H9 (cell line): ENCODE results near the gene MAPT. TPM values are rescaled to one million over a fixed set of nuclear protein-coding genes. Genes with fewer than 3 reads are reported as not detected.

Experiments
- DNase-seq: peaks from one replicate; pipeline ENCODE4 v3.0.0-alpha.2; 2017
- H2AFZ ChIP-seq: one replicate; pipeline ENCODE4 v1.6.1; 2013; ENCODE audit warnings: mild to moderate bottlenecking, low read length, control low read depth, moderate library complexity
- H2AK5ac ChIP-seq: 2 replicates; pipeline ENCODE4 v1.6.1; 2013; ENCODE audit warnings: low read length, control low read depth, mixed read lengths; ENCODE audit not compliant: insufficient read length
- H2BK120ac ChIP-seq: one replicate; pipeline ENCODE4 v1.6.1; 2013; ENCODE audit warnings: low read depth, mild to moderate bottlenecking, low read length, control low read depth, inconsistent platforms; ENCODE audit not compliant: poor library complexity, severe bottlenecking
- H2BK12ac ChIP-seq: 2 replicates; pipeline ENCODE4 v1.6.1; 2013; ENCODE audit warnings: low read length, control low read depth, mixed read lengths, low read depth; ENCODE audit not compliant: insufficient read length
- H2BK15ac ChIP-seq: 2 replicates; pipeline ENCODE4 v1.6.1; 2013; ENCODE audit warnings: low read depth, low read length, control low read depth
- H2BK20ac ChIP-seq: one replicate; pipeline ENCODE4 v1.6.1; 2013; ENCODE audit warnings: low read depth, mild to moderate bottlenecking, low read length, control low read depth, inconsistent platforms; ENCODE audit not compliant: poor library complexity, severe bottlenecking
- H2BK5ac ChIP-seq: 2 replicates; pipeline ENCODE4 v1.6.1; 2013; ENCODE audit warnings: low read length, control low read depth, mixed read lengths; ENCODE audit not compliant: insufficient read length
- H3K14ac ChIP-seq: 2 replicates; pipeline ENCODE4 v1.6.1; 2013; ENCODE audit warnings: low read length, control low read depth; ENCODE audit not compliant: insufficient read depth
- H3K18ac ChIP-seq: 2 replicates; pipeline ENCODE4 v1.6.1; 2013; ENCODE audit warnings: low read depth, mild to moderate bottlenecking, mixed read lengths, low read length, control low read depth; ENCODE audit not compliant: insufficient read length
- H3K23ac ChIP-seq: 2 replicates; pipeline ENCODE4 v1.6.1; 2013; ENCODE audit warnings: low read length, control low read depth, mixed read lengths, low read depth; ENCODE audit not compliant: insufficient read length
- H3K23me2 ChIP-seq: 2 replicates; pipeline ENCODE4 v1.6.1; 2013; ENCODE audit warnings: low read depth, mild to moderate bottlenecking, mixed read lengths, low read length, control low read depth; ENCODE audit not compliant: insufficient read length, poor library complexity, severe bottlenecking
- H3K27ac ChIP-seq: 2 replicates; pipeline ENCODE4 v1.5.1; 2013; ENCODE audit warnings: low read length, control low read depth, mixed read lengths, low read depth; ENCODE audit not compliant: insufficient read length
- H3K27me3 ChIP-seq: 2 replicates; pipeline ENCODE4 v1.6.1; 2013; ENCODE audit warnings: low read length, control low read depth, inconsistent platforms; ENCODE audit not compliant: insufficient read depth
- H3K4ac ChIP-seq: 2 replicates; pipeline ENCODE4 v1.6.1; 2013; ENCODE audit warnings: low read depth, mild to moderate bottlenecking, control low read depth, inconsistent platforms, low read length, moderate library complexity
- H3K4me1 ChIP-seq: 2 replicates; pipeline ENCODE4 v1.6.1; 2013; ENCODE audit warnings: low read length, control low read depth, inconsistent platforms; ENCODE audit not compliant: insufficient read depth
- H3K4me2 ChIP-seq: 2 replicates; pipeline ENCODE4 v1.6.1; 2013; ENCODE audit warnings: low read length, control low read depth, mixed read lengths; ENCODE audit not compliant: insufficient read length, insufficient read depth
- H3K56ac ChIP-seq: 2 replicates; pipeline ENCODE4 v1.6.1; 2013; ENCODE audit warnings: low read depth, mild to moderate bottlenecking, mixed read lengths, low read length, control low read depth; ENCODE audit not compliant: insufficient read length
- H3K79me1 ChIP-seq: 2 replicates; pipeline ENCODE4 v1.6.1; 2013; ENCODE audit warnings: low read depth, mild to moderate bottlenecking, moderate library complexity, low read length, control low read depth, inconsistent platforms; ENCODE audit not compliant: insufficient read depth, poor library complexity, severe bottlenecking
- H3K79me2 ChIP-seq: 2 replicates; pipeline ENCODE4 v1.6.1; 2013; ENCODE audit warnings: low read length, control low read depth, inconsistent platforms; ENCODE audit not compliant: insufficient read depth
- H3K9ac ChIP-seq: 2 replicates; pipeline ENCODE4 v1.6.1; 2013; ENCODE audit warnings: low read length, control low read depth, mixed read lengths; ENCODE audit not compliant: insufficient read length; ENCODE audit errors: extremely low read depth
- H3K9me3 ChIP-seq: one replicate; pipeline ENCODE4 v1.6.1; 2013; ENCODE audit warnings: low read depth, low read length, inconsistent platforms; ENCODE audit not compliant: control insufficient read depth
- H3T11ph ChIP-seq: one replicate; pipeline ENCODE4 v1.6.1; 2013; ENCODE audit warnings: mild to moderate bottlenecking, low read length, control low read depth, inconsistent platforms
- H4K20me1 ChIP-seq: one replicate; pipeline ENCODE4 v1.6.1; 2013; ENCODE audit not compliant: control insufficient read depth, insufficient read length, insufficient read depth
- H4K5ac ChIP-seq: 2 replicates; pipeline ENCODE4 v1.6.1; 2013; ENCODE audit warnings: low read depth, mild to moderate bottlenecking, mixed read lengths, low read length, control low read depth; ENCODE audit not compliant: insufficient read length
- H4K8ac ChIP-seq: replicated peaks from 2 replicates; pipeline ENCODE4 v1.6.1; 2013; ENCODE audit warnings: low read length, control low read depth, mixed read lengths, low read depth; ENCODE audit not compliant: insufficient read length
- H4K91ac ChIP-seq: 2 replicates; pipeline ENCODE4 v1.6.1; 2013; ENCODE audit warnings: low read depth, mild to moderate bottlenecking, moderate library complexity, mixed read lengths, low read length, control low read depth; ENCODE audit not compliant: insufficient read length
- H3K27ac Mint-ChIP-seq, 3 experiments: 2 replicates in 2 of 3; 3 replicates in 1 of 3; pipeline ENCODE4 v1.8.0; 2020 to 2021; ENCODE audit warnings: mixed read lengths in 3 of 3, mild to moderate bottlenecking in 1 of 3, moderate library complexity in 1 of 3
- H3K27me3 Mint-ChIP-seq: 2 replicates; pipeline ENCODE4 v1.8.0; 2021; ENCODE audit warnings: low read depth, mild to moderate bottlenecking, moderate library complexity, mixed read lengths
- H3K36me3 Mint-ChIP-seq, 3 experiments: 2 replicates in 2 of 3; 3 replicates in 1 of 3; pipeline ENCODE4 v1.8.0; 2020 to 2021; ENCODE audit warnings: low read depth in 3 of 3, mixed read lengths in 3 of 3; ENCODE audit not compliant: insufficient read depth in 1 of 3
- H3K4me1 Mint-ChIP-seq, 2 experiments: 2 replicates each; pipeline ENCODE4 v1.8.0; 2020; ENCODE audit warnings: mixed read lengths in 2 of 2
- H3K4me3 Mint-ChIP-seq, 2 experiments: 2 replicates in 1 of 2; 3 replicates in 1 of 2; pipeline ENCODE4 v1.8.0; 2020 to 2021; ENCODE audit warnings: mild to moderate bottlenecking in 2 of 2, mixed read lengths in 2 of 2, moderate library complexity in 1 of 2
- H3K9me3 Mint-ChIP-seq, 2 experiments: 2 replicates in 1 of 2; 3 replicates in 1 of 2; pipeline ENCODE4 v1.8.0; 2020; ENCODE audit warnings: mild to moderate bottlenecking in 2 of 2, mixed read lengths in 2 of 2, moderate library complexity in 1 of 2
- CTCF ChIP-seq: fragments of 200-600 bp; sonication (generic); conservative IDR thresholded peaks from 3 replicates; pipeline ENCODE4 v1.8.0; 2021; ENCODE audit warnings: antibody characterized with exemption, mild to moderate bottlenecking
- WGBS: extraction: QIAGEN DNeasy Blood & Tissue Kit; methylation state at CpG from one replicate; pipeline ENCODE4 v1.1.7; 2013; ENCODE audit warnings: missing lambda C conversion rate, low lambda C conversion rate, mixed read lengths; ENCODE audit not compliant: insufficient read length; ENCODE audit errors: extremely low coverage; 5-methylcytosine and 5-hydroxymethylcytosine counted together
- total RNA-seq: library from RNA; stranded (reverse); gene quantifications from 2 replicates; pipeline ENCODE4 v1.2.1, GENCODE V29; 2021

Gene MAPT
- total RNA-seq, 1 experiment from 2014 or later, result 1.6 TPM

- no peaks in the 10 kb centered on the region for H3K36me3 Mint-ChIP-seq
- H3K56ac ChIP-seq, result no peak overlapping the region
- H3K23me2 ChIP-seq, result no peaks in the 10 kb centered on the region
- H3K79me1 ChIP-seq, result no peaks in the 10 kb centered on the region
- no peaks in the 10 kb centered on the region for H3K4me1 ChIP-seq
- H3K18ac ChIP-seq, result no peak overlapping the region
- H3T11ph ChIP-seq, result no peak overlapping the region
- H3K27me3 Mint-ChIP-seq, result peaks cover 15% of the 10 kb centered on the region
- peak overlapping the region in 1 of 3 experiments; percentile 44; a peak in 1 of 7 replicates for H3K27ac Mint-ChIP-seq
- DNase-seq, result no peak
- H3K14ac ChIP-seq, result no peak overlapping the region
- TF ChIP-seq CTCF, result no peak
- no peaks in the 10 kb centered on the region for H3K79me2 ChIP-seq
- no peak overlapping the region for H2BK5ac ChIP-seq
- H3K9ac ChIP-seq, result no peak overlapping the region
- no peak overlapping the region for H2BK15ac ChIP-seq
- no CpG with 5 or more reads among the region's 12 CpGs for WGBS
- H3K9me3 ChIP-seq, result no peaks in the 10 kb centered on the region
- H3K4me2 ChIP-seq, result no peak overlapping the region
- no peak overlapping the region for H3K4me3 Mint-ChIP-seq
- no peak overlapping the region for H3K4ac ChIP-seq
- no peaks in the 10 kb centered on the region for H4K20me1 ChIP-seq
- no peak overlapping the region for H4K5ac ChIP-seq
- no peak overlapping the region for H3K23ac ChIP-seq
- peaks cover 0 to 4% of the 10 kb centered on the region in 2 experiments; a peak in 1 of 4 replicates for H3K4me1 Mint-ChIP-seq
- H3K27me3 ChIP-seq, result no peaks in the 10 kb centered on the region
- H4K8ac ChIP-seq, result no peak overlapping the region
- H3K9me3 Mint-ChIP-seq, result no peaks in the 10 kb centered on the region
- H3K27ac ChIP-seq, result no peak overlapping the region
- H2BK120ac ChIP-seq, result no peak overlapping the region
- no peak overlapping the region for H2BK12ac ChIP-seq
- H2AK5ac ChIP-seq, result no peak overlapping the region
- no peak overlapping the region for H2AFZ ChIP-seq
- H4K91ac ChIP-seq, result no peak overlapping the region
- no peak overlapping the region for H2BK20ac ChIP-seq
Observed at GRCh38 chr17:45962221-45962972, 68.0 kb downstream of the MAPT start.
